GM12878 (cell line): ENCODE measurements around the gene GSE1. TPM values are rescaled to one million over a fixed set of nuclear protein-coding genes. Genes with fewer than 3 reads are reported as not detected.
A peak's percentile ranks its signal among the peaks of the same experiment; 100 is the strongest.

ENCODE experiments used
- ATAC-seq: fragments of 200-7000 bp; cut with Tn5 transposase; 3 replicates; pipeline ENCODE4 v1.9.1; 2020; ENCODE audit warnings: mild to moderate bottlenecking, moderate library complexity
- BruUV-seq: library from RNA; stranded (reverse); fragments of 400-500 nt; replicated peaks from 2 replicates; lab custom pipeline; 2021; lab: Mats Ljungman, UMichigan
- CTCF ChIA-PET: fragments of 300-600 bp; sonication (Branson Sonifier 250); formaldehyde crosslinking; extraction: SDS; loops from one replicate; lab custom pipeline; 2021; ENCODE audit warnings: inconsistent platforms; lab: Yijun Ruan, JAX
- POLR2A ChIA-PET: fragments of 350-600 bp; formaldehyde crosslinking; extraction: SDS; loops from one replicate; lab custom pipeline; 2021; ENCODE audit warnings: inconsistent platforms; lab: Charles Lee
- RAD21 ChIA-PET: fragments of 300-600 bp; sonication (Branson Sonifier 250); formaldehyde crosslinking; loops from one replicate; lab custom pipeline; 2023; ENCODE audit warnings: antibody characterized with exemption; ENCODE audit not compliant: unreplicated experiment; lab: Charles Lee
- SMC1A ChIA-PET: fragments of 300-600 bp; sonication (Branson Sonifier 250); formaldehyde crosslinking; loops from one replicate; lab custom pipeline; 2023; ENCODE audit not compliant: unreplicated experiment, uncharacterized antibody; lab: Charles Lee
- DNase-seq: peaks from one replicate; pipeline ENCODE4 v3.0.0-alpha.2; 2011; ENCODE audit warnings: low read depth, low spot score
- FAIRE-seq: peaks from 3 replicates; lab custom pipeline; 2011; peaks lifted over from hg19 to GRCh38; lab: Jason Lieb, UNC
- H2AFZ ChIP-seq: 2 replicates; pipeline ENCODE4 v1.6.0; 2011; ENCODE audit warnings: low read depth, low read length, control low read depth; ENCODE audit not compliant: control insufficient read depth
- H3K27ac ChIP-seq: 2 replicates; pipeline ENCODE4 v1.5.1; 2011; ENCODE audit warnings: control low read depth; ENCODE audit not compliant: control insufficient read depth, insufficient read depth
- H3K27me3 ChIP-seq, 2 experiments: replicated peaks in 1 of 2; 2 replicates each; pipeline versions ENCODE4 v1.6.0 to v1.6.1; 2011; ENCODE audit warnings: low read length in 1 of 2; ENCODE audit not compliant: control insufficient read depth in 2 of 2, insufficient read depth in 2 of 2
- H3K36me3 ChIP-seq, 2 experiments: 2 replicates each; pipeline ENCODE4 v1.5.1; 2011; ENCODE audit warnings: low read length in 1 of 2; ENCODE audit not compliant: control insufficient read depth in 2 of 2, insufficient read depth in 2 of 2
- H3K4me1 ChIP-seq: 2 replicates; pipeline ENCODE4 v1.6.1; 2011; ENCODE audit warnings: mild to moderate bottlenecking, low read length, moderate library complexity, mixed read lengths; ENCODE audit not compliant: control insufficient read depth, insufficient read depth
- H3K4me2 ChIP-seq: 2 replicates; pipeline ENCODE4 v1.6.0; 2011; ENCODE audit warnings: control low read depth; ENCODE audit not compliant: control insufficient read depth, insufficient read depth
- H3K4me3 ChIP-seq: fragments of 200-600 bp; sonication (generic); 2 replicates; pipeline ENCODE4 v1.5.1; 2016
- H3K79me2 ChIP-seq: 2 replicates; pipeline ENCODE4 v1.6.0; 2011; ENCODE audit warnings: low read length; ENCODE audit not compliant: control insufficient read depth, insufficient read depth
- H3K9ac ChIP-seq: 2 replicates; pipeline ENCODE4 v1.8.0; 2011; ENCODE audit warnings: low read length, control low read depth, mixed read lengths; ENCODE audit not compliant: control insufficient read depth, insufficient read depth
- H3K9me3 ChIP-seq: replicated peaks from 3 replicates; pipeline ENCODE4 v1.5.1; 2011; ENCODE audit warnings: mild to moderate bottlenecking, low read length; ENCODE audit not compliant: control insufficient read depth, insufficient read depth
- H4K20me1 ChIP-seq: 2 replicates; pipeline ENCODE4 v1.6.0; 2011; ENCODE audit not compliant: control insufficient read depth, insufficient read depth
- ASH2L ChIP-seq: fragments of 300-600, 200-600 bp; sonication (generic); IDR thresholded peaks from 2 replicates; pipeline ENCODE4 v1.6.1; 2017; ENCODE audit warnings: low read depth, mild to moderate bottlenecking, borderline replicate concordance
- CREB1 ChIP-seq: IDR thresholded peaks from 2 replicates; pipeline ENCODE4 v1.6.1; 2012; ENCODE audit warnings: low read depth, mild to moderate bottlenecking, inconsistent platforms
- FOXK2 ChIP-seq: fragments of 450-650 bp; IDR thresholded peaks from 2 replicates; pipeline ENCODE4 v1.6.1; 2017; ENCODE audit warnings: mild to moderate bottlenecking, moderate library complexity
- HCFC1 ChIP-seq: fragments of 150-350 bp; IDR thresholded peaks from 2 replicates; pipeline ENCODE4 v1.6.1; 2014; ENCODE audit warnings: low read length
- NR2F1 ChIP-seq: fragments of 450-650 bp; conservative IDR thresholded peaks from 2 replicates; pipeline ENCODE4 v1.6.1; 2017; ENCODE audit warnings: mild to moderate bottlenecking
- PAX5 ChIP-seq: IDR thresholded peaks from 2 replicates; pipeline ENCODE4 v1.6.1; 2011; ENCODE audit warnings: low read depth, low read length, borderline replicate concordance
- RAD21 ChIP-seq: IDR thresholded peaks from 2 replicates; pipeline ENCODE4 v1.6.1; 2011; ENCODE audit warnings: mild to moderate bottlenecking, low read depth, low read length, moderate library complexity; ENCODE audit not compliant: insufficient read depth
- RELA ChIP-seq: fragments of 450-650 bp; IDR thresholded peaks from 2 replicates; pipeline ENCODE4 v1.8.0; 2014; ENCODE audit warnings: borderline replicate concordance; ENCODE audit not compliant: partially characterized antibody
- SMC3 ChIP-seq: IDR thresholded peaks from 2 replicates; pipeline ENCODE4 v1.6.1; 2011; ENCODE audit warnings: low read length, improper control_type of control experiment, borderline replicate concordance
- SP1 ChIP-seq: IDR thresholded peaks from one replicate; pipeline ENCODE4 v1.6.1; 2011; ENCODE audit warnings: low read depth, low read length
- SUPT20H ChIP-seq: IDR thresholded peaks from 2 replicates; pipeline ENCODE4 v1.6.1; 2011; ENCODE audit warnings: low read depth, mild to moderate bottlenecking, low read length, moderate library complexity, borderline replicate concordance; ENCODE audit not compliant: control insufficient read depth
- TARDBP ChIP-seq: IDR thresholded peaks from 2 replicates; pipeline ENCODE4 v1.6.1; 2016; ENCODE audit warnings: borderline replicate concordance
- TBL1XR1 ChIP-seq: IDR thresholded peaks from 2 replicates; pipeline ENCODE4 v1.6.1; 2012; ENCODE audit warnings: low read depth, low read length, improper control_type of control experiment
- TCF7 ChIP-seq: IDR thresholded peaks from 2 replicates; pipeline ENCODE4 v1.6.1; 2014; ENCODE audit warnings: antibody characterized with exemption, borderline replicate concordance
- ZBED1 ChIP-seq: IDR thresholded peaks from 2 replicates; pipeline ENCODE4 v1.6.1; 2016; ENCODE audit warnings: borderline replicate concordance
- WGBS: methylation state at CpG from one replicate; pipeline ENCODE4 v1.1.6; 2016; ENCODE audit warnings: low lambda C conversion rate; ENCODE audit not compliant: insufficient replicate concordance, insufficient coverage; ENCODE audit errors: missing lambda C conversion rate; 5-methylcytosine and 5-hydroxymethylcytosine counted together
- in situ Hi-C: fragments of 300-500 bp; cut with MboI; formaldehyde crosslinking; loops from 9 replicates; pipeline ENCODE4 v1.14.3; 2018; ENCODE audit warnings: mixed read lengths
- intact Hi-C: fragments of 100-400 bp; cut with micrococcal nuclease; formaldehyde crosslinking; loops from one replicate; pipeline ENCODE4 v1.14.2; 2022; ENCODE audit not compliant: unreplicated experiment
- polyA plus RNA-seq, 11 experiments: library from polyadenylated mRNA; depleted of rRNA in 4 of 11; unstranded in 6 of 11; stranded (reverse) in 5 of 11; fragments of >200 nt; fragmentation: Nextera tagmentation in 4 of 11; fragmentation: Illumina TruSeq in 1 of 11; extraction: Ambion mirVana in 4 of 11; extraction: Trizol in 1 of 11; gene quantifications; 1 replicate in 1 of 11; 2 replicates in 10 of 11; pipeline versions ENCODE4 v1.2.1 to v1.2.3, GENCODE V29; 2011 to 2016; ENCODE audit warnings: inconsistent platforms in 2 of 11, missing spikeins in 2 of 11, low read depth in 1 of 11
- total RNA-seq, 4 experiments: library from RNA; depleted of rRNA in 3 of 4; stranded (reverse); fragments of >200 nt in 3 of 4; fragmentation: Illumina TruSeq in 1 of 4; extraction: Trizol in 1 of 4; gene quantifications; 2 replicates each; pipeline versions ENCODE4 v1.2.1 to v1.2.3, GENCODE V29; 2013 to 2021
- TF ChIP-seq, protein P1 (sequence below): fragments of 450-650 bp; conservative IDR thresholded peaks from 2 replicates; pipeline ENCODE4 v1.6.1; 2017; ENCODE audit warnings: mild to moderate bottlenecking, moderate library complexity
- TF ChIP-seq, protein P2 (sequence below): fragments of 450-650 bp; formaldehyde crosslinking; IDR thresholded peaks from 2 replicates; pipeline ENCODE4 v1.5.0; 2022; ENCODE audit warnings: mild to moderate bottlenecking, missing genetic modification characterization
- TF ChIP-seq, protein P3 (sequence below): IDR thresholded peaks from 2 replicates; pipeline ENCODE4 v1.6.1; 2011; ENCODE audit warnings: borderline replicate concordance, low read depth, mild to moderate bottlenecking, moderate library complexity, low read length; ENCODE audit not compliant: insufficient read depth, poor library complexity, severe bottlenecking

GSE1 gene
- total and polyA plus RNA-seq, 10 of the 15 experiments (the other 5 are each of a cell fraction or from before 2014, with no cell fraction given) = 4.6 to 58.7 (median 18.2) TPM

- H3K4me2 ChIP-seq = peak overlapping the region; percentile 99
- H4K20me1 ChIP-seq = peaks cover 3% of the 10 kb centered on the region
- ChIA-PET SMC1A (interaction anchor here (1.1 to 6.1 kb wide), 4 partner anchors 9 to 40 kb away, joined by 5 to 73 read pairs (median 26); no protein-coding TSS in a partner anchor), RAD21 (interaction anchor here (1.2 to 3.6 kb wide), 4 partner anchors 9 to 122 kb away, joined by 3 to 85 read pairs (median 10); no protein-coding TSS in a partner anchor), CTCF (interaction anchor here (0.9 to 3.3 kb wide), 4 partner anchors 11 to 46 kb away, joined by 5 to 47 read pairs (median 19); no protein-coding TSS in a partner anchor), POLR2A (interaction anchor here (4.0 to 4.5 kb wide), 3 partner anchors 12 to 43 kb away, joined by 18 to 53 read pairs (median 34); partner anchors contain the start of gene GSE1)
- in situ Hi-C loops (loop anchor here (25.0 kb wide), 1 partner anchor 958 kb away; the partner anchor contains the start of gene COTL1), intact Hi-C loops (loop anchor here (1.0 kb wide), 1 partner anchor 40 kb away; no protein-coding TSS in a partner anchor)
- H3K4me1 ChIP-seq = peaks cover 44% of the 10 kb centered on the region
- peaks cover 67% of the 10 kb centered on the region for H3K79me2 ChIP-seq
- BruUV-seq = no TSS peak
- WGBS = 17% methylated on average over 13 of the region's 13 CpGs
- H3K27me3 ChIP-seq = no peaks in the 10 kb centered on the region
- ATAC-seq (peak; percentile 58), FAIRE-seq (no peak), DNase-seq (no peak)
- H3K9me3 ChIP-seq = no peaks in the 10 kb centered on the region
- H3K27ac ChIP-seq = peak overlapping the region; percentile 99
- no peak overlapping the region for H2AFZ ChIP-seq
- H3K36me3 ChIP-seq = peaks cover 0 to 8% of the 10 kb centered on the region in 2 experiments; a peak in 3 of 4 replicates
- H3K4me3 ChIP-seq = peak overlapping the region; percentile 58
- H3K9ac ChIP-seq = peak overlapping the region; percentile 78
- TF ChIP-seq TARDBP = no peak
- TF ChIP-seq HCFC1 = no peak
- no peak for TF ChIP-seq RELA
- TF ChIP-seq ASH2L = no peak
- TF ChIP-seq CREB1 = no peak
- TF ChIP-seq PAX5 = peak; percentile 23; the same call in 1 of the 2 replicates
- TF ChIP-seq, protein P1, sequence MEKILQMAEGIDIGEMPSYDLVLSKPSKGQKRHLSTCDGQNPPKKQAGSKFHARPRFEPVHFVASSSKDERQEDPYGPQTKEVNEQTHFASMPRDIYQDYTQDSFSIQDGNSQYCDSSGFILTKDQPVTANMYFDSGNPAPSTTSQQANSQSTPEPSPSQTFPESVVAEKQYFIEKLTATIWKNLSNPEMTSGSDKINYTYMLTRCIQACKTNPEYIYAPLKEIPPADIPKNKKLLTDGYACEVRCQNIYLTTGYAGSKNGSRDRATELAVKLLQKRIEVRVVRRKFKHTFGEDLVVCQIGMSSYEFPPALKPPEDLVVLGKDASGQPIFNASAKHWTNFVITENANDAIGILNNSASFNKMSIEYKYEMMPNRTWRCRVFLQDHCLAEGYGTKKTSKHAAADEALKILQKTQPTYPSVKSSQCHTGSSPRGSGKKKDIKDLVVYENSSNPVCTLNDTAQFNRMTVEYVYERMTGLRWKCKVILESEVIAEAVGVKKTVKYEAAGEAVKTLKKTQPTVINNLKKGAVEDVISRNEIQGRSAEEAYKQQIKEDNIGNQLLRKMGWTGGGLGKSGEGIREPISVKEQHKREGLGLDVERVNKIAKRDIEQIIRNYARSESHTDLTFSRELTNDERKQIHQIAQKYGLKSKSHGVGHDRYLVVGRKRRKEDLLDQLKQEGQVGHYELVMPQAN = no peak
- 0 out of 2 replicates have a peak, but pooled peaks have one; percentile 12 for TF ChIP-seq ZBED1
- TF ChIP-seq NR2F1 = peak; percentile 82
- peak; percentile 38 for TF ChIP-seq SP1
- TF ChIP-seq, protein P2, sequence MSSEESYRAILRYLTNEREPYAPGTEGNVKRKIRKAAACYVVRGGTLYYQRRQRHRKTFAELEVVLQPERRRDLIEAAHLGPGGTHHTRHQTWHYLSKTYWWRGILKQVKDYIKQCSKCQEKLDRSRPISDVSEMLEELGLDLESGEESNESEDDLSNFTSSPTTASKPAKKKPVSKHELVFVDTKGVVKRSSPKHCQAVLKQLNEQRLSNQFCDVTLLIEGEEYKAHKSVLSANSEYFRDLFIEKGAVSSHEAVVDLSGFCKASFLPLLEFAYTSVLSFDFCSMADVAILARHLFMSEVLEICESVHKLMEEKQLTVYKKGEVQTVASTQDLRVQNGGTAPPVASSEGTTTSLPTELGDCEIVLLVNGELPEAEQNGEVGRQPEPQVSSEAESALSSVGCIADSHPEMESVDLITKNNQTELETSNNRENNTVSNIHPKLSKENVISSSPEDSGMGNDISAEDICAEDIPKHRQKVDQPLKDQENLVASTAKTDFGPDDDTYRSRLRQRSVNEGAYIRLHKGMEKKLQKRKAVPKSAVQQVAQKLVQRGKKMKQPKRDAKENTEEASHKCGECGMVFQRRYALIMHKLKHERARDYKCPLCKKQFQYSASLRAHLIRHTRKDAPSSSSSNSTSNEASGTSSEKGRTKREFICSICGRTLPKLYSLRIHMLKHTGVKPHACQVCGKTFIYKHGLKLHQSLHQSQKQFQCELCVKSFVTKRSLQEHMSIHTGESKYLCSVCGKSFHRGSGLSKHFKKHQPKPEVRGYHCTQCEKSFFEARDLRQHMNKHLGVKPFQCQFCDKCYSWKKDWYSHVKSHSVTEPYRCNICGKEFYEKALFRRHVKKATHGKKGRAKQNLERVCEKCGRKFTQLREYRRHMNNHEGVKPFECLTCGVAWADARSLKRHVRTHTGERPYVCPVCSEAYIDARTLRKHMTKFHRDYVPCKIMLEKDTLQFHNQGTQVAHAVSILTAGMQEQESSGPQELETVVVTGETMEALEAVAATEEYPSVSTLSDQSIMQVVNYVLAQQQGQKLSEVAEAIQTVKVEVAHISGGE (CRISPR knock-in tag) = no peak
- no peak for TF ChIP-seq TBL1XR1
- no peak for TF ChIP-seq FOXK2
- no peak for TF ChIP-seq SMC3
- no peak for TF ChIP-seq RAD21
- no peak for TF ChIP-seq TCF7
- TF ChIP-seq, protein P3, sequence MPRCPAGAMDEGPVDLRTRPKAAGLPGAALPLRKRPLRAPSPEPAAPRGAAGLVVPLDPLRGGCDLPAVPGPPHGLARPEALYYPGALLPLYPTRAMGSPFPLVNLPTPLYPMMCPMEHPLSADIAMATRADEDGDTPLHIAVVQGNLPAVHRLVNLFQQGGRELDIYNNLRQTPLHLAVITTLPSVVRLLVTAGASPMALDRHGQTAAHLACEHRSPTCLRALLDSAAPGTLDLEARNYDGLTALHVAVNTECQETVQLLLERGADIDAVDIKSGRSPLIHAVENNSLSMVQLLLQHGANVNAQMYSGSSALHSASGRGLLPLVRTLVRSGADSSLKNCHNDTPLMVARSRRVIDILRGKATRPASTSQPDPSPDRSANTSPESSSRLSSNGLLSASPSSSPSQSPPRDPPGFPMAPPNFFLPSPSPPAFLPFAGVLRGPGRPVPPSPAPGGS = no peak
- no peak for TF ChIP-seq SUPT20H
Measured at GRCh38 chr16:85570213-85570734, 42.8 kb upstream of the GSE1 start.
